Karpas-422 (cell line): ENCODE data around the gene GNAL. TPM values are rescaled to one million over a fixed set of nuclear protein-coding genes. Genes with fewer than 3 reads are reported as not detected.
A peak's percentile ranks its signal among the peaks of the same experiment; 100 is the strongest.

Source experiments
- DNase-seq: peaks from one replicate; pipeline ENCODE4 v3.0.0-alpha.2; 2015
- H2AFZ ChIP-seq: fragments of 200-600 bp; sonication (generic); 2 replicates; pipeline ENCODE4 v1.6.1; 2014; ENCODE audit warnings: antibody characterized with exemption, low read length, mixed read lengths
- H3K27ac ChIP-seq: fragments of 200-600 bp; sonication (generic); 2 replicates; pipeline ENCODE4 v1.5.1; 2014; ENCODE audit warnings: mild to moderate bottlenecking, low read length, moderate library complexity
- H3K27me3 ChIP-seq: fragments of 200-600 bp; sonication (generic); 2 replicates; pipeline ENCODE4 v1.6.1; 2014; ENCODE audit warnings: low read length, mixed read lengths
- H3K36me3 ChIP-seq: fragments of 200-600 bp; sonication (generic); 2 replicates; pipeline ENCODE4 v1.6.1; 2014; ENCODE audit warnings: low read length, mixed read lengths; ENCODE audit not compliant: insufficient read depth
- H3K4me1 ChIP-seq: fragments of 200-600 bp; sonication (generic); 2 replicates; pipeline ENCODE4 v1.6.1; 2014; ENCODE audit warnings: mild to moderate bottlenecking, low read length, mixed read lengths
- H3K4me2 ChIP-seq: fragments of 200-600 bp; sonication (generic); 2 replicates; pipeline ENCODE4 v1.6.1; 2014; ENCODE audit warnings: low read length, low read depth, mild to moderate bottlenecking; ENCODE audit not compliant: poor library complexity, severe bottlenecking
- H3K4me3 ChIP-seq: fragments of 200-600 bp; sonication (generic); 2 replicates; pipeline ENCODE4 v1.5.1; 2014; ENCODE audit warnings: mild to moderate bottlenecking, antibody characterized with exemption, low read length, mixed read lengths
- H3K79me2 ChIP-seq: fragments of 200-600 bp; sonication (generic); 2 replicates; pipeline ENCODE4 v1.6.1; 2014; ENCODE audit warnings: mild to moderate bottlenecking, low read length, mixed read lengths
- H3K9ac ChIP-seq: fragments of 200-600 bp; sonication (generic); 2 replicates; pipeline ENCODE4 v1.6.0; 2014; ENCODE audit warnings: low read length
- H3K9me2 ChIP-seq: fragments of 200-600 bp; sonication (generic), shearing (Covaris generic); replicated peaks from 2 replicates; pipeline ENCODE4 v1.6.0; 2014; ENCODE audit warnings: mild to moderate bottlenecking, low read length, moderate library complexity; ENCODE audit not compliant: insufficient read depth
- H3K9me3 ChIP-seq: fragments of 300-700, 200-600 bp; sonication (generic); 2 replicates; pipeline ENCODE4 v1.6.1; 2014; ENCODE audit warnings: low read length, mixed read lengths
- H4K20me1 ChIP-seq: fragments of 200-600 bp; sonication (generic); 2 replicates; pipeline ENCODE4 v1.6.1; 2014; ENCODE audit warnings: mild to moderate bottlenecking, antibody characterized with exemption, low read length, low read depth; ENCODE audit not compliant: insufficient read depth
- total RNA-seq: library from RNA; depleted of rRNA; stranded (reverse); fragments of >200 nt; shearing (Covaris generic); gene quantifications from 2 replicates; pipeline ENCODE4 v1.2.3, GENCODE V29; 2014; ENCODE audit warnings: low replicate concordance

The GNAL gene
- total RNA-seq, 1 experiment from 2014 or later: not detected

DNA sequence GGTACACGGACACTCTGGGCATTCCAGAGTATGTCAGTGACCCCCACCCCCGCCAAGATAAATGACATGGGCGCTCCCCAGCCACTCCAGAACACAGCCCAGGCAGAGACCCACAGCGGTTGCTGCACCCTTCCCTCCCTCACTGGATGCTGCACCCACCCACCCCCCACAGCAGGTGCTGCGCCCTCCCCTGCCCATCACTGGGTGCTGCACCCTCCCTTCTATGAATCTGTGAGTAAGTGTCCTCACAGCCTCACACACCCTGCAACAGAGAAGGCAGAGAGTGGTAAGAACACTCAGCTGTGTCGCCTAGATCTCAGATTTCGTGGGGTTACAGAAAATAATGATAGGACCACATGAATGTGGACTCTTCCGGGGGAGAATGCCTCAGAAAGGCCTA, 185.6 kb downstream of the GNAL start:
- Histone ChIP-seq H3K9me3 (no peaks in the 10 kb centered on the region), H3K4me3 (no peak overlapping the region), H3K79me2 (no peaks in the 10 kb centered on the region), H3K9me2 (no peaks in the 10 kb centered on the region), H3K9ac (no peak overlapping the region), H3K36me3 (no peaks in the 10 kb centered on the region), H3K27ac (no peak overlapping the region), H2AFZ (no peak overlapping the region), H3K4me2 (no peak overlapping the region), H3K27me3 (no peaks in the 10 kb centered on the region), H4K20me1 (no peaks in the 10 kb centered on the region), H3K4me1 (no peaks in the 10 kb centered on the region)
- DNase-seq: peak; percentile 51

DNA sequence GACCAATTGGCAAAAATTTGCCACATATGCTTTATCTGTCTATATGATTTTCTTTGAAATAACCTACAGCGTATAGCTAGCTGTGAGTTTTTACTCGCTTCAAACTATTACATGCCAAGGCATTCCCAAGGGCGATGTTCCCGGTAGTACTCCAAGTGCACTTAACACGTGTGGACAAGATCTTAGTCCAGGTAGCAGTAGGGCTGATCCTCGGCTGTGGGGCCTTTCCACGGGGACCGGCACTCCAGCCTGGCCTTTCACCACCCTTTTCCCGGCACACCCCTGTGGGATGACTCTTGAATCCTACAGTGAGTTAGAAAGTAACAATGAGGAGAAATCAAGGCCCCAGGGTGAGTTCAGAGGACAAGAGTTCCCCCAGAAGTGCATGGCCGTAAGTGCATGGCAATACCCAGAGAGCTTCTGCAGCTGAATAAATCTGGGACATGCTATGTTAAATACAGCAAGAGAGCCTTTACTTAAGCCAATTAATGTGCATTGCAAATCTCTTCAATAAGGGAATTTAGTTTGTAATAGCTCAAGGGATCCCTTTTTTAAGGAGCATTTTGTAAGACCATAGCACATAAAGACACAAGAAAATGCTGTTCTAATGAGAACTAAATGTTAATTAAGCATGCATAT, 188.6 kb downstream of the GNAL start:
- no peaks in the 10 kb centered on the region for H3K79me2 ChIP-seq
- H3K4me1 ChIP-seq: no peaks in the 10 kb centered on the region
- H3K9ac ChIP-seq: no peak overlapping the region
- no peaks in the 10 kb centered on the region for H3K9me3 ChIP-seq
- H3K4me3 ChIP-seq: no peak overlapping the region
- no peak overlapping the region for H2AFZ ChIP-seq
- H3K36me3 ChIP-seq: no peaks in the 10 kb centered on the region
- H3K9me2 ChIP-seq: no peaks in the 10 kb centered on the region
- DNase-seq: no peak
- no peaks in the 10 kb centered on the region for H4K20me1 ChIP-seq
- H3K4me2 ChIP-seq: no peak overlapping the region
- H3K27ac ChIP-seq: no peak overlapping the region
- H3K27me3 ChIP-seq: no peaks in the 10 kb centered on the region

DNA sequence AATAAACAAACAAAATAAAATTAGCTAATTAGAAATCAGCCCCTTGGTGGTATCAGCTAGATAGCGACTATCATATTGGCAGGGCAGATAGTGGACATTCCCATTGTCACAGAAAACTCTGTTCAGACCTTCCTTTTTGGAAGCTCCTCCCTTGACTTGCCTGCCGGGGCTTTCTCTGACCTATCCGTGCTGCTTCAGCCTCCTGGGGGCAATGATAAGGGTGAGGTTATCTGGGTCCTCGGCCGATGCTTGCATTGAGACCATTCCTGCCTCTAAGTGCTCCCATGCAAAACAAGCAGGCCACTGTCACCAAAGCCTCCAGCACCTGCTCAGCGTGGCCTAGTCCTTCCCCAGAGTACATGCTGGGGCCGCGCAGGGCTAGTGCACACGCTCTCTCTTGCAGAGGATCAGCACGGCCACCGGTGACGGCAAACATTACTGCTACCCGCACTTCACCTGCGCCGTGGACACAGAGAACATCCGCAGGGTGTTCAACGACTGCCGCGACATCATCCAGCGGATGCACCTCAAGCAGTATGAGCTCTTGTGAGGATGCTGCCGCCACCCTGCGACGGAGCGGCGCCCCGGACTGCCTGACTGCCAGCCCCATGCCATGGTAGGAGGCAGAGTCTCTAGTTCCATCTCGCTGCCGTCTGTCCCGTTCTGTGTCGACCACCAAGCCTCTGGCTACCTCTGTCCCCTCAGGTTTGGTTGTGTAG, 191.7 kb downstream of the GNAL start:
- no peaks in the 10 kb centered on the region for H3K79me2 ChIP-seq
- H3K36me3 ChIP-seq: no peaks in the 10 kb centered on the region; the same call in 1 of the 2 replicates
- no peaks in the 10 kb centered on the region for H3K9me3 ChIP-seq
- H2AFZ ChIP-seq: no peak overlapping the region
- H3K4me2 ChIP-seq: no peak overlapping the region
- H3K9ac ChIP-seq: no peak overlapping the region
- H3K4me1 ChIP-seq: peaks cover 3% of the 10 kb centered on the region; the same call in 1 of the 2 replicates
- no peak overlapping the region for H3K4me3 ChIP-seq
- no peak overlapping the region for H3K27ac ChIP-seq
- H3K9me2 ChIP-seq: no peaks in the 10 kb centered on the region
- no peaks in the 10 kb centered on the region for H3K27me3 ChIP-seq
- no peak for DNase-seq
- H4K20me1 ChIP-seq: no peaks in the 10 kb centered on the region

DNA sequence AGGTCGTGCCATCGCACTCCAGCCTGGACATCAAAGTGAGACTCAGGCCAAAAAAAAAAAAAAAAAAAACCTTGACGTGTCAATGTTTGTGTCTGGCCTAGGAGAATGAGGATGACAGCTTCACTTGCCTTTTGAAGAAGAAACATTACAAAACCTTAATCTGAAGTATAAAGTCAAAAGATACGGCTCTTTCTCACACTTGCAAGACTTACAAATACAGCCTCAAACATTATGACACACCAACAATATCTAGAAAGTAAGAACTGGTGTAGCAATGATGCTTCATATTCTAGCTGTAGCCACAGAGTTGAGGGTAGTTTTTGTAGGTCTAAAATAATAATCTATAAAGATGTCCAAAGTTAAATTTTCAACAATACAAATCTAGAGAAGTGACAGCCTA, 193.6 kb downstream of the GNAL start:
- Histone ChIP-seq H3K27ac (no peak overlapping the region), H3K9ac (no peak overlapping the region), H3K4me3 (no peak overlapping the region), H3K4me1 (peaks cover 3% of the 10 kb centered on the region; the same call in 1 of the 2 replicates), H4K20me1 (no peaks in the 10 kb centered on the region), H3K9me2 (no peaks in the 10 kb centered on the region), H3K79me2 (no peaks in the 10 kb centered on the region), H2AFZ (no peak overlapping the region), H3K4me2 (no peak overlapping the region), H3K9me3 (no peaks in the 10 kb centered on the region), H3K36me3 (no peaks in the 10 kb centered on the region; the same call in 1 of the 2 replicates), H3K27me3 (no peaks in the 10 kb centered on the region)
- no peak for DNase-seq

DNA sequence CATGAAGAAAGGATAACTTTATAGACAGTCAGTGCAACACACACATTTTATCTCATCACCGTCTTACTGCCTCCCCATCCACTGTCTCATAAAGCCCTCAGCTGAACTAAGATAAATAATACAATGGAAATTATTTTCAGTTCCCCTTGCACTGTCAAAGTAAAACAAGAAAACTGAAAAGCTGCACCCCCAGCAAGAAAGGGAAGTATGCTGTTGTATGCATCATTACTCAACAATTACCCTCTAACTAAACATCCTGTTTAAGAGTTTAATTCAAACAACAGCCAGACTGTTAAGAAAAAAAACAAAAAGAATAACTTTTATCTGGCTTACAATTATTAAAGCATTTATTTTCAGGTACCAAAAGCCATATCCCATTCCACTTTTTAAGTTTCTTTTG, 194.1 kb downstream of the GNAL start:
- no peak overlapping the region for H2AFZ ChIP-seq
- no peak overlapping the region for H3K4me2 ChIP-seq
- no peak overlapping the region for H3K9ac ChIP-seq
- H4K20me1 ChIP-seq: no peaks in the 10 kb centered on the region
- H3K9me3 ChIP-seq: no peaks in the 10 kb centered on the region
- H3K9me2 ChIP-seq: no peaks in the 10 kb centered on the region
- no peaks in the 10 kb centered on the region for H3K27me3 ChIP-seq
- no peaks in the 10 kb centered on the region; the same call in 1 of the 2 replicates for H3K36me3 ChIP-seq
- H3K79me2 ChIP-seq: no peaks in the 10 kb centered on the region
- no peak overlapping the region for H3K4me3 ChIP-seq
- H3K4me1 ChIP-seq: peaks cover 3% of the 10 kb centered on the region; the same call in 1 of the 2 replicates
- no peak overlapping the region for H3K27ac ChIP-seq
- no peak for DNase-seq

DNA sequence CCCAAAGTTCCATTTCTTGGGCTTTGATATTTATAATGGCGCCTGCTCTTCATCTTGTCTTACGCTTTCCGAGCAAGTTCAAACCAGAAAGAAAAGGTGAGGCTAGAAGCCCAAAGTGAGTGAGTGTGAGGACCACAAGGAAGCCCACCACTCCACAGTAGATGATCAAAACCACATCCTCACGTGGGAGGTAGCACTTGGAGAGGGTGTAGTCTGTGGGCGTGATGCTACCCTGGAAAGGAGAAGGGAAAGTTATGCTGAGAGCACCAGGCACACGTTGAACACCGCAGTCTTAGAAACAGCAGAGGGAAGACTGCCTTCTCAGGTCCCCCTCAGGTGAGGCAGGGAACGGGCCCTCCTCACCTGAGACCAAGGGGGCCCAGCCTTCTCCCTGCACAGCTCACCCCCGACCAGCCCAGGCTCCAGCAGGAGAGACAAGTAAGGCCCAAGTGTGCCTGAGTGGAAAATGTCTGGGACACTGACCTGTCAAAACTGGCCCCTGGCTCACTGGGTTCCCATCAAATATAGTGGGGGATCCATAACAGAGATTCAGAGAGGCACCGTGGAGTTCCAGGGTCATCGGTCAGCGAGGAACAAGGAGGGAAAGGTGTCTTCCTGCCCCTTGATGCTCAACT, 195.4 kb downstream of the GNAL start:
- H3K27ac ChIP-seq: no peak overlapping the region
- H3K9me2 ChIP-seq: no peaks in the 10 kb centered on the region
- H3K4me2 ChIP-seq: no peak overlapping the region
- H2AFZ ChIP-seq: no peak overlapping the region
- peaks cover 4% of the 10 kb centered on the region for H3K36me3 ChIP-seq
- H3K4me3 ChIP-seq: no peak overlapping the region
- H3K9ac ChIP-seq: no peak overlapping the region
- no peaks in the 10 kb centered on the region for H4K20me1 ChIP-seq
- no peak for DNase-seq
- no peaks in the 10 kb centered on the region for H3K9me3 ChIP-seq
- no peaks in the 10 kb centered on the region for H3K79me2 ChIP-seq
- H3K4me1 ChIP-seq: peaks cover 3% of the 10 kb centered on the region; the same call in 1 of the 2 replicates
- no peaks in the 10 kb centered on the region for H3K27me3 ChIP-seq

DNA sequence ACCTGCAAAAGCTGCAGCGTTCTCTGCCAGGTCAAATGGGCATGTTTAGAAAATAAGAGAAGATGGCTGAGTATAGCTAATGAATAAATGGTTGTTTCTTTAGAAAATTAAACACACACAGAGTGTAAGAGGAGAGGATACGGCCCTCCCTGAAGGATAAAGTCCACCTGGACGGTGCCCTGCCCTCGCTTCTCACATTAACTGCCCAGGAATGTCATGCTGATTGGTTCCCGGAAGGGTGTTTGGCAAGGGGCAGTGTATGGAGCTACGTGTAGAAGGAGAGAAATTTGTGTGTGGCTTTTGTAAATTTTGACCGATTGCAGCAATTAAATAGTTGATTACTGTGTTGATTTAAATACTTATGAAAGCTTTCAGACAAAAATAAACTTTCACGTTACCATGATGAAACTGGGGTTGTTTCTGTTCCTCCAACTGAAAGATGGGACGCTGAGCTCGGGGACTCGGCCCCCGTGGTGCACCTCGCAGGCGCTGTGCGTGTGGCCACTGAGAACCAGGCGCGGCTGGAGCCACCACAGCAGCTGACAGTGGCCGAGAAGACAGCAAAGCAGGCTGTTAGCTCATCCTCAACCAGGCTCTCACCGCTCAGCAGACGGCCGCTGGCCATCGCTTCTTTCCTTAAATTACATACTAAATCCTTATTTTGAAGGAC, 196.3 kb downstream of the GNAL start:
- peaks cover 3% of the 10 kb centered on the region; the same call in 1 of the 2 replicates for H3K4me1 ChIP-seq
- no peaks in the 10 kb centered on the region for H3K9me3 ChIP-seq
- no peaks in the 10 kb centered on the region for H4K20me1 ChIP-seq
- H3K9ac ChIP-seq: no peak overlapping the region
- no peak overlapping the region for H3K4me2 ChIP-seq
- H3K36me3 ChIP-seq: peaks cover 4% of the 10 kb centered on the region
- DNase-seq: no peak
- no peaks in the 10 kb centered on the region for H3K27me3 ChIP-seq
- no peak overlapping the region for H2AFZ ChIP-seq
- no peak overlapping the region for H3K27ac ChIP-seq
- no peak overlapping the region for H3K4me3 ChIP-seq
- no peaks in the 10 kb centered on the region for H3K79me2 ChIP-seq
- H3K9me2 ChIP-seq: no peaks in the 10 kb centered on the region

DNA sequence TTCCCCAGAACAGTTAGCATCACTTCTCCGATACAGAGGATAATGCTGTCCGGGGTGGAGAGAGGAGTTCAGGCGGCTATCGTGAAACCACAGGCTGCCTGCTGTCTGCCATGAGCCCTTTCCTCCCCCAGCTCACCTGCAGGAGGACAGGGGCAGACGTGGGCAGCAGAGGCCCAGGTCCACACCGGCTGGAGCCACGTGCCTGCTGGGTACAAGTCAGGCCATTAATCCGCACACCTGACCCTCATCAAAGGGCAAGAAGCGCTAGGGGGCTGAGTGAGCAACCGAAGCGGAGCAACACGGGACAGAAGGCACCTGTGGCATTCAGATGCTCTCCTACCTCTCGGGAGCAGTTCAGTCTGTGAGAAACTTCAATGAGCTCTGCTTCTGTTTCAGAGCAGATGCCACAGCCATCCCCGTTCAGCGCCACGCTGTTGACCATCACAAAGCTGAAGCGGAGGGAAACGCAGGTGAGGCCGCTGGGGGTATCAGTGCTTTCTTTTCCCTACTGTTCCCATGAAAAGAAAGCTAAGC, 197.6 kb downstream of the GNAL start:
- Histone ChIP-seq H3K4me3 (no peak overlapping the region), H3K4me2 (no peak overlapping the region), H2AFZ (no peak overlapping the region), H3K9ac (no peak overlapping the region), H3K4me1 (peaks cover 3% of the 10 kb centered on the region; the same call in 1 of the 2 replicates), H3K27ac (no peak overlapping the region), H3K9me3 (no peaks in the 10 kb centered on the region), H3K9me2 (no peaks in the 10 kb centered on the region), H3K36me3 (peaks cover 4% of the 10 kb centered on the region), H4K20me1 (no peaks in the 10 kb centered on the region), H3K27me3 (no peaks in the 10 kb centered on the region), H3K79me2 (no peaks in the 10 kb centered on the region)
- DNase-seq: no peak
